Activated T-helper 2 cell treated with anti-CD3 and anti-CD28 coated beads, Interferon-gamma antibody, Interleukin-2, Interleukin-4, amounts not matched to agents 10 μg/mL and 5 μg/mL and 100 μg/mL, durations not matched to agents 14 hours and 24 hours and 36 hours (primary cell): ENCODE data around the gene BSDC1. TPM values are rescaled to one million over a fixed set of nuclear protein-coding genes. Genes with fewer than 3 reads are reported as not detected.
A peak's percentile ranks its signal among the peaks of the same experiment; 100 is the strongest.
"Not testable (repeated sequence)": the region's sequence is repeated elsewhere in the genome, so short reads cannot be mapped to it uniquely, and the experiment has no call there.

Experiments
- DNase-seq: peaks from one replicate; pipeline ENCODE4 v3.0.0; 2021; ENCODE audit warnings: low spot score
- H3K27ac Mint-ChIP-seq: one replicate; pipeline ENCODE4 v1.8.0; 2021; ENCODE audit warnings: mixed read lengths
- H3K27me3 Mint-ChIP-seq: one replicate; pipeline ENCODE4 v1.8.0; 2021; ENCODE audit warnings: low read depth, mixed read lengths
- H3K36me3 Mint-ChIP-seq: one replicate; pipeline ENCODE4 v1.8.0; 2021; ENCODE audit warnings: low read depth, mixed read lengths
- H3K4me1 Mint-ChIP-seq: one replicate; pipeline ENCODE4 v1.8.0; 2021; ENCODE audit warnings: low read depth, mixed read lengths
- H3K4me3 Mint-ChIP-seq: one replicate; pipeline ENCODE4 v1.8.0; 2021; ENCODE audit warnings: low read depth, mild to moderate bottlenecking, moderate library complexity, mixed read lengths
- H3K9me3 Mint-ChIP-seq: one replicate; pipeline ENCODE4 v1.8.0; 2021; ENCODE audit warnings: mixed read lengths
- intact Hi-C: fragments of 100-400 bp; cut with micrococcal nuclease; formaldehyde crosslinking; loops from one replicate; pipeline ENCODE4 v1.15.1; 2023
- total RNA-seq: library from RNA; stranded (reverse); gene quantifications from 2 replicates; pipeline ENCODE4 v1.2.3, GENCODE V29; 2022

The BSDC1 gene, protein sequence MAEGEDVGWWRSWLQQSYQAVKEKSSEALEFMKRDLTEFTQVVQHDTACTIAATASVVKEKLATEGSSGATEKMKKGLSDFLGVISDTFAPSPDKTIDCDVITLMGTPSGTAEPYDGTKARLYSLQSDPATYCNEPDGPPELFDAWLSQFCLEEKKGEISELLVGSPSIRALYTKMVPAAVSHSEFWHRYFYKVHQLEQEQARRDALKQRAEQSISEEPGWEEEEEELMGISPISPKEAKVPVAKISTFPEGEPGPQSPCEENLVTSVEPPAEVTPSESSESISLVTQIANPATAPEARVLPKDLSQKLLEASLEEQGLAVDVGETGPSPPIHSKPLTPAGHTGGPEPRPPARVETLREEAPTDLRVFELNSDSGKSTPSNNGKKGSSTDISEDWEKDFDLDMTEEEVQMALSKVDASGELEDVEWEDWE
- total RNA-seq: 48.9 and 54.3 TPM in 2 replicates

DNA sequence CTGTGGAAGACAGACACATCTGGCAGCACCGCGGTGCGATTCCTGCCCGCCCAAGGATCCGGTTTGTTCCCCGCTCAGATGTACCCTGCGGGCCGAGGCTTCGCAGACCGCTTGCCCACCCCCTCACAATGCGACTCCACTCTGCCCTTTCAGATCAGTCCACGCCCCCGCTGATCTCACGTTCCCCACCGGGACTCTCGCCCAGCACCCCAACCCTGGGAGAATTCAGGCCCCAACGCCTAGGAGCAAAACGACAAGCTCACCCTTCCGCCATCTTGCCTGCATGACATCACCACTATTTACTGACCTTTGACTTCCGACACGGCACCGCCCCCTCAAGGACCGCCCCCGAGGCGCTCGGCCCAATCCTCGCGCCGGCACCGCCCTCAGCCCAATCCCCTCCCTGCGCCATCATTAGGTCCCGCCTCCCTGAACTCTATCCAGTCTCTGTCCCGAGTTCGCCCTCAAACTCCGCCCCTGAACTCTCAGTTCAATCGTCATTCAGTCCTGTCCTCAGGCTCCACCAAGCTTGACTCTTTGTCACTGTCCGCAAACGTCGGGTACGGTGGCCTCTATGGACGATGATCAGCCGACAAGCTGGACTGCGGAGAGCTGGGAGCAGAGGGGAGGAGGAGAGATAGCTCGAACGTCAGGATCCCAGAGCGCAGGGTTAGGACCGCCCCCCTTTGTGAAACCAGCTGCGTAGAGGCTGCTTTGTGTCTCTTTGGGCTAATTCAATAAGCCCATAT, at the start of gene BSDC1:
Gene BSDC1, minus strand, starts transcription at position 301 of the 749 bp plus-strand sequence. Its CDS starts 27 bp downstream, at position 274.
- DNase-seq: peak; percentile 98
- Mint-ChIP-seq H3K27ac (peak within 1 kb of the TSS; percentile 99), H3K36me3 (peaks cover 10% of the 10 kb centered on the region), H3K4me3 (peak within 1 kb of the TSS; percentile 99), H3K4me1 (peaks cover 12% of the 10 kb centered on the region), H3K27me3 (peaks cover 10% of the 10 kb centered on the region), H3K9me3 (no peaks in the 10 kb centered on the region)
- intact Hi-C loops: loop anchor here (2.0 to 5.0 kb wide), 3 partner anchors 57 to 192 kb away; partner anchors contain the start of genes CCDC28B, EIF3I, MARCKSL1 and TMEM234

DNA sequence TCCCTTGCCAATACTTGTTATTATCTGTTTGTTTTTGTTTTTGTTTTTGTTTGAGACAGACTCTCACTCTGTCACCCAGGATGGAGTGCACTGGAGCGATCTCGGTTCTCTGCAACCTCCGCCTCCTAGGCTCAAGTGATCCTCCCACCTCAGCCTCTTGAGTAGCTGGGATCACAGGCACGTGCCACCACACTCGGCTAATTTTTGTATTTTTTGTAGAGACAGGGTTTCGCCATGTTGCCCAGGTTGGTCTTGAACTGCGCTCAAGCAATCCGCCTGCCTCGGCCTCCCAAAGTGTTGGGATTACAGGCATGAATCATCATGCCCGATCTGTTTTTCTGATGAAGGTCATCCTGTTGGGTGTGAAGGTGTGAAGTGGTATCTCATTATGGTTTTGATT, 47.2 kb upstream of the BSDC1 start:
- H3K4me1 Mint-ChIP-seq, intact Hi-C loops, H3K9me3 Mint-ChIP-seq, H3K27ac Mint-ChIP-seq, DNase-seq, H3K36me3 Mint-ChIP-seq, H3K4me3 Mint-ChIP-seq: not testable (repeated sequence)
- peaks cover 36% of the 10 kb centered on the region for H3K27me3 Mint-ChIP-seq

DNA sequence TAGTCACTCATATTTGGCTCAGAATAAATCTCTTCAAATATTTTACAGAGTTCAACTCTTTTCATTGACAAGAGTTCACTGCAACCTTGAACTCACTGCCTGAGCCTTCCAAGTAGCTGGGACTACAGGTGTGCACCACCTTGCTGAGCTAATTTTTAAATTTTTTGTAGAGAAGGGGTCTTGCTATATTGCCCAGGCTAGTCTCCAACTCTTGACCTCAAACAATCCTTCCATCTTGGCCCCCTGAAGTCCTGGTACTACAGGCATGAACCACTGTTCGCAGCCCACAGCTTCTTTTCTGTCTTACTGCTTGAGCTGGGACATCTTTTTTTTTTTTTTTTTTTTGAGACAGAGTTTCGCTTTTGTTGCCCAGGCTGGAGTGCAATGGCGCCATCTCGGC, 44.5 kb upstream of the BSDC1 start:
- H3K27ac Mint-ChIP-seq, H3K4me1 Mint-ChIP-seq, DNase-seq, H3K36me3 Mint-ChIP-seq, H3K4me3 Mint-ChIP-seq, H3K9me3 Mint-ChIP-seq, intact Hi-C loops: not testable (repeated sequence)
- H3K27me3 Mint-ChIP-seq: peaks cover 24% of the 10 kb centered on the region

DNA sequence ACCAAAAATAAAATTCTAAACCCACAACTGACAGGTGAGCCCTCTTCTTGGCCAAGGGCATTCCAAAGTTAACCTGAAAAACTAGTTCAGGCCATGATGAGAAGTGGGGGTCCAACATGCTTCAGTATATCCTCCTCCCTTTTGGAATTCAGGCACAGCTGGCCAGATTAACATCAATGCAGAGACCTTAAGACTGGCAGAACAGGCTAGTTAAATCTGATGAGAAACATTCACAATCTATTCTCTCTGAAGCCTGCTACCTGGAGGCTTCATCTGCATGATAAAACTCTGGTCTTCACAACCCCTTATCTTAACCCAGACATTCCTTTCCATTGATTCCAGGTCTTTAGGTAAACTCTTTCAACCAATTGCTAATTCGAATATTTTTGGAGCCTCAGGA, 43.9 kb upstream of the BSDC1 start:
- H3K36me3 Mint-ChIP-seq: no peaks in the 10 kb centered on the region
- H3K4me3 Mint-ChIP-seq: no peak overlapping the region
- H3K4me1 Mint-ChIP-seq: no peaks in the 10 kb centered on the region
- no peak overlapping the region for H3K27ac Mint-ChIP-seq
- H3K27me3 Mint-ChIP-seq: peaks cover 26% of the 10 kb centered on the region
- H3K9me3 Mint-ChIP-seq: no peaks in the 10 kb centered on the region
- intact Hi-C loops: no loop called here
- DNase-seq: no peak

DNA sequence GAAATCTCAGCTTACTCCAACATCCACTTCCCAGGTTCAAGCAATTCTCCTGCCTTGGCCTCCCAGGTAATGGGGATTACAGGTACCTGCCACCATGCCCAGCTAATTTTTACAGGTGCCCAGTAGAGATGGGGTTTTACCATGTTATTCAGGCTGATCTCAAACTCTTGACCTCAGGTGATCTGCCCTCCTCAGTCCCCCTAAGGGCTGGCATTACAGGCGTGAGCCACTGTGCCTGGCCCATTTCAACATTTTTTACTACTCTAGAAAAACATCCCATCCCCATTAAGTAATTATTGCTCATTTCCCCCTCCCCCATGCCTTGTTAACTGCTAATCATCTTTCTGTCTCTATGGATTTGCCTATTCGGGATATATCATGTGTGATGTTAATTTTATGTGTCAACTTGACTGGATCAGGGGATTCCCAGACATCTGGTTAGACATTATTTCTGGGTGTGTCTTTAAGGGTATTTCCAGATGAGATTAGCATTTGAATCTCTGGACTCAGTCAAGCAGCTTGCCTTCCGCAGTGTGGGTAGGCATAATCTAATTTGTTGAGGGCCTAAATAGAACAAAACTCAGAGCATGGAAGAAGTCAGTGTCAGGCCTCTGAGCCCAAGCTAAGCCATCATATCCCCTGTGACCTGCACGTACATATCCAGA, 37.6 kb upstream of the BSDC1 start:
- no peak overlapping the region for H3K27ac Mint-ChIP-seq

DNA sequence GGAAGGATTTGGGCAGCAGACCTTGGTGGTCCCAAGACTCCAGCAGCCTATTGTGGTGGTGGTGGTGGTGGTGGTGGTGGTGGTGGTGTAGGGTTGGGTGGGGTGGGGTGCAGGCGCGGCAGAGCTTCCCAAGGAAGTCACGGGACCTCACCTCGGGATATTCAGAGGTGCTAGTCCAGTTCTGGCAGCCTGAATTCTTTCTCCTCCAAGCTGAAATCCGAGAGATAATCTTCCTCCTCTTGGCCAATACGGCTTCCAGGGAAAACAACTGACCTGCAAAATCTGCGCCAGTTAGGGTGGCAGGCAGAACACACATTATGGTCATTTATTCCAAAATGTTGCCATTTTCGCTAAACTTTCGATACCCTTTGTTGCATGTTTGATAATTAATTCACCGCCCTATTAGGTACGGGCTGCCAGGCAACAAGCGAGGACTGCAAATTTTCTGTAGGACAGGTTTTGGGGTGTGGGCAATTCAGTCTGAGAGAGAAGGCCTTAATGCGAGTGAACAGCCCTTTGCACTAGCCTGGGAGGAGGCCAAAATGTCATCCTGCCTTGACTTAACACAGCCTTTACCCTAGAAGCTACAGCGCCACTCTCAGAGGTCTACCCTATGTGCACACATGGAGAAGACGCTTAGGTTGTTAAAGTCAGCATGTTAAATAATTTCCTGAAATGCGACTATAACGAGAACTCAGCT, 33.2 kb upstream of the BSDC1 start:
- no peaks in the 10 kb centered on the region for H3K36me3 Mint-ChIP-seq
- no peaks in the 10 kb centered on the region for H3K9me3 Mint-ChIP-seq

More for the DNA sequence above, 37.6 kb upstream of the BSDC1 start:
- Mint-ChIP-seq H3K4me1 (no peaks in the 10 kb centered on the region), H3K36me3 (no peaks in the 10 kb centered on the region), H3K27me3 (peaks cover 50% of the 10 kb centered on the region), H3K9me3 (no peaks in the 10 kb centered on the region), H3K4me3 (no peak overlapping the region)
- intact Hi-C loops: no loop called here
- no peak for DNase-seq

DNA sequence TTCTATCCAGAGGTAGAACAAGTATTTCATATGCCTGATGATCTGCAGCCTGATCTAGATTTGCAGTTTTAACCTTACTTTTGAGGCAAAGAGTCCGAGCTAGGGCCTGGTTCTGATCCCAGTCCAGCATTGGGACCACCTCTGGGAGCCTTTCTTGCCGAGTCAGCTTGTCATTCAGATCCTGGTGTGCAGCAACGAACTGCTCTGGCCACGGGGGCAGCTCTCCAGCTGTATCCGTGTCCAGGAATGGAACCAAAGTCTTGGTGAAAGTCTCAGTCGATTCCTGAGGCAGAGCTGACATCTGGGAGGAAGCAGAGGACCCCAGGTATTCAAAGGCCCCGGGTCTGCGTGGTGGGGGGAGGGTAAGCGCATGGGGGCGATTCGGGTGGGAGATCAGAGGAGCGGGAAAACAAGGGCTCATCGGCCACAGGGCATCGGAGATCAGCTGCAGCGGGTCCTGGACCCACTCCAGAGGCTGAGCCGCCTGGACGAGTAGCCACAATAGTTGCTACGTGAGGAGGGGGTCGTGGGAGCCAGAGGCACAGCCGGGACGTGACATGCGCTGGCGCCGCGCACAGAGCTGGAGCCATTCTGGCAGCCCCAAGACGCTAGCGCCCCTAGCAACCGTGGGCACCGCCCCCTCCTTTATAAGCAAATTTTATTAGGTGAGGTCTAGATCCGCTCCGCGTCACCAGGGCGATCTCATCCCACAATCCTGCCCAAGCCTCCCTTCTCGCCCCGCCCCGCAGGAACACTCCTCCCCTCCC, 32.4 kb upstream of the BSDC1 start:
- Mint-ChIP-seq H3K27ac (no peak overlapping the region), H3K4me3 (no peak overlapping the region), H3K9me3 (no peaks in the 10 kb centered on the region), H3K4me1 (no peaks in the 10 kb centered on the region), H3K27me3 (peaks cover 57% of the 10 kb centered on the region), H3K36me3 (no peaks in the 10 kb centered on the region)
- no peak for DNase-seq
- intact Hi-C loops: no loop called here

More for the DNA sequence above, 33.2 kb upstream of the BSDC1 start:
- Mint-ChIP-seq H3K4me3 (no peak overlapping the region), H3K27ac (no peak overlapping the region), H3K4me1 (no peaks in the 10 kb centered on the region), H3K27me3 (peaks cover 58% of the 10 kb centered on the region)
- intact Hi-C loops: no loop called here
- no peak for DNase-seq

DNA sequence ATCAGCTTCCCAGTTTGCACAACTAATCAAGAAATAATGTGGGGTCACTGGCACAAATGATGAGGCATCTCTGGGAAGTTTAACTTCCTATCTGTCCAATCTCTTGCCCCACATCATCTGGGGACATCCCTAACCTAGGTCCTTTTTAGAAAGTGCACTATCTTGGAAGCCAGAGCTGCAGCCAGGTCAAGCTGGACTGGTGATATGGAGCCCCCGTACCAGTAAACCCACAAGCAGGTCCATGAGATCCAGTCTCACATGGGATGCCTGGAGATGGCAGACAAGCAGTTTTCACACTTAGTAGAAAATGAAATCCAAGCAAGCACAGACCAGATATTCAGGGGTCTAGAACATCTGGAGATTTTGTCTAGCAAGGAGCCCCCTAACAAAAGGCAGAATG, 27.5 kb upstream of the BSDC1 start:
- Mint-ChIP-seq H3K27me3 (peaks cover 29% of the 10 kb centered on the region), H3K9me3 (no peaks in the 10 kb centered on the region), H3K4me1 (no peaks in the 10 kb centered on the region), H3K27ac (no peak overlapping the region), H3K36me3 (no peaks in the 10 kb centered on the region), H3K4me3 (no peak overlapping the region)
- intact Hi-C loops: no loop called here
- no peak for DNase-seq

DNA sequence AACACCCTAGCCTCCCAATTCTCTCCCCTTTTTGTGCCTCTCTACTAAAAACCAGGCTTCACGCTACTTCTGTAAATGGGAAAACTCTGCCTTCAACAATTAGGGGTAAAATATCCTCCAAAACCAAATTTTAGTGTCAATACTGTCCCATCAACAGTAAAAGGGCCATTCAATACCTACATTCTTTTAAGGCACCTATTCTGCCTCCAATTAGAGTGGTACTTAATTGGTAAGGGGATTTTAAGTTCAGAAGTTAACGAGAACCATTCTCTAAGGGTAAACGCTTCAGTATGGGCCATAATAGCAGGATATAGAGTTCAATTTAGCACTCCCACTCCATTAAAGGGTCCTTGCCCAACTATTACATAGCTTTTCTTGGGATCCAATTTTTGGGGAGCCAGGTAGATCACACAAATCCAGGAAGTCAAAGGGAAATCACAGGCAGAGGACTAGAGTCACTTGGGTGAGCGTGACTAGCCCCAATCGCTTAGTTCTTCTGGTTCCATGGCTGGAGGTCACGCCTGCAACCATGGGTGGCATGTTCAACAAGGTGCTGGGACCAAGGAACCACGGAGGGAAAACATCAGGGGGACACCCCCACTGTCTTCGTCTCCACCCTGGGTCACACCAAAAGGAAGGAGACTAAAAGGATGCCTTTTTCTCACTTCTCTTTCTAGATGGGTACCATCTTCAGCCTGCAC, 20.1 kb upstream of the BSDC1 start:
- peaks cover 3% of the 10 kb centered on the region for H3K4me1 Mint-ChIP-seq
- intact Hi-C loops: loop anchor here (1.0 to 5.0 kb wide), 3 partner anchors 14 to 200 kb away; partner anchors contain the start of gene MARCKSL1
- no peak for DNase-seq
- H3K27ac Mint-ChIP-seq: no peak overlapping the region
- H3K4me3 Mint-ChIP-seq: no peak overlapping the region
- H3K36me3 Mint-ChIP-seq: no peaks in the 10 kb centered on the region
- H3K9me3 Mint-ChIP-seq: no peaks in the 10 kb centered on the region
- peaks cover 13% of the 10 kb centered on the region for H3K27me3 Mint-ChIP-seq

DNA sequence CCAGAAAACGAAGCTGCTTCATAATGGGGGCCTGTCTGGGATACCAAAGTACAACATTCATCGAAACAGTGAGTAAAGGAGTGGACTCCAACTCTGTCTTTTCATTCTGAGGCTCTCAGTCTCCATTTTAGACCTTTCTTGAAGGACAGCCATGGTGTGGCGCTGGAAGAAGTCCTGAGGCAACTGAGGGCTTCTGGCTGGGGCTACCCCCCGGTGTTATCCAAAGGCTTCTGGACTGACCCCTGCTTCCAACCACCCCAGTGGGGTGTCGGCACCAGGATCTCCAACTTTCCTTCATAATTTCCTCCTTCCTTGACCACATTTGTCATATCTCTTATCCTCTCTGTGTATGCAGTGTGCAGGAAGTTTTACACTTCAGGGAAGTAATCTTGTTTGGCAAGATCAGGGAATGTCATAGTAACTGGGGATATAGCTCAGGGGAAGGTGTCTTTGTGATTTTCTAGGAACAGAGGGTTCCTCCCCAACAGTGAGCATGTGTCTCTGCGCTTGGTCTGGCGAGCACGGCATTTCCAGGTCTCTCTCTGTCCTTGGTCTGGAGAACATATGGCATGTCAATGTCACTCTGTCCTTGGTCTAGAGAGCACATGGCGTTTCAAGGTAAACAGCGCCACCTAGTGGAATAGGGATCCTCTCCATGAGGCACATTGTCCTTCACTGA, 19.4 kb upstream of the BSDC1 start:
- Mint-ChIP-seq H3K36me3 (no peaks in the 10 kb centered on the region), H3K27me3 (peaks cover 13% of the 10 kb centered on the region), H3K27ac (peak overlapping the region; percentile 26), H3K4me1 (peaks cover 3% of the 10 kb centered on the region), H3K9me3 (no peaks in the 10 kb centered on the region), H3K4me3 (no peak overlapping the region)
- peak; percentile 63 for DNase-seq
- intact Hi-C loops: loop anchor here (1.0 to 5.0 kb wide), 3 partner anchors 13 to 199 kb away; partner anchors contain the start of gene MARCKSL1

DNA sequence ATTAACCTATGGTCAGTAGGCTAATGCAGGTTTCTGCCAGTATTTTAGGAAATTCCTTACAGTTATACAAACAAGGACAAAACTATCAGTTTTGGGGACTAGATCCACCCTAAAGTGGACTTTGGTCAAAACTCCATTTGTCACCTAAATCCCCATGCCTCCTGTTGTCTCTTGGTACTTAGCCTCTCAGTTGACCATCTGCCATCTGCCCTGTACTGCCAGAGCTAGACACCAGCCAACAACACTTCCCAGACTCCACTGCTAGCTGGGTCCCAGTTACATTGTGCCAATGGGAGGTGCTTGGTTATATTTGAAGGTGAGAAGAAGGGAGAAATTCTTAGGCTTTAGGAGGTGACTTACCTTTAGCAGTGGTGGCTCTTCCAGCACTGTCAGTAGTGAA, 17.0 kb upstream of the BSDC1 start:
- Mint-ChIP-seq H3K27me3 (peaks cover 9% of the 10 kb centered on the region), H3K4me3 (no peak overlapping the region), H3K36me3 (no peaks in the 10 kb centered on the region), H3K9me3 (no peaks in the 10 kb centered on the region), H3K4me1 (peaks cover 3% of the 10 kb centered on the region), H3K27ac (no peak overlapping the region)
- no peak for DNase-seq
- intact Hi-C loops: loop anchor here (5.0 kb wide), 1 partner anchor 74 kb away; the partner anchor contains the start of gene MARCKSL1
